ENCODE measurements around the gene DLST.

The DLST gene

DNA sequence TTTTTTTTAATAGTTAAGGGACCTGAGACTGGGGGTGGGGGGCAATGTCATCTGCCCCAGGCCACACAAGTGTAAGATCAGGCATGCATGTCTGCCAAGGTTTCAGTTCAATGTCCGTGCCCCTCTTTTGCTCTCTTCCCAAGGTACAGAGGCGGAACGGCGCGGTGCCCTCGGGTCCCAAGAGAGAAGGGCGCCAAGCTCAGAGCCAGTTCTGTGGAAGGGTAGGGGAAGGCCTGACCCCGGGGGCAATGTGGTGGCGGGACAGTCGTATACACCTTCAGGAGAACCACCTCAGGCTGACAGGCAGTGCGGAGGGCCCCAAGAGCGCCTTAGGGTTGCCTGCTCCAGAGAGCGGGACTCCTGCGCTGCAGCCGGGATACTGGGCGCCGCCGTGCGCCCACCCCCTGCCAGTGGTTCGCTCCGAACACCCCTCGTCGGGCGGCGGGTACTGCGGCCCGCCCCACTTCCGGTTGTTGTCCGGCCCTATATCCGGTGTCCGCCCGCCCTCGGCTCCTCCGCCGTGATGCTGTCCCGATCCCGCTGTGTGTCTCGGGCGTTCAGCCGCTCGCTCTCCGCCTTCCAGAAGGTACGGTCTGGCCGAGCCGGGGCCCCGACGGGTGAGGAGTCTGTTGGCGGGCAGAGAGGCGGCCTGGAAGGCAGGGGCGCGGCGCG is at the start of gene DLST:
Gene DLST, plus strand, starts transcription at position 486 of the 672 bp plus-strand sequence. Its CDS starts 38 bp downstream, at position 524.
- peak; percentile 89 for DNase-seq

GRCh38 chr14:74832849-74833248 is 48.9 kb upstream of the DLST start:
- no peak for DNase-seq

GRCh38 chr14:74834692-74835392 is 46.9 kb upstream of the DLST start:
- no peak for DNase-seq

GRCh38 chr14:74835645-74836250 is 46.0 kb upstream of the DLST start:
- DNase-seq, result no peak

GRCh38 chr14:74836251-74836960 is 45.3 kb upstream of the DLST start:
- no peak for DNase-seq

GRCh38 chr14:74838166-74838565 is 43.5 kb upstream of the DLST start:
- DNase-seq, result peak; percentile 54

DNA sequence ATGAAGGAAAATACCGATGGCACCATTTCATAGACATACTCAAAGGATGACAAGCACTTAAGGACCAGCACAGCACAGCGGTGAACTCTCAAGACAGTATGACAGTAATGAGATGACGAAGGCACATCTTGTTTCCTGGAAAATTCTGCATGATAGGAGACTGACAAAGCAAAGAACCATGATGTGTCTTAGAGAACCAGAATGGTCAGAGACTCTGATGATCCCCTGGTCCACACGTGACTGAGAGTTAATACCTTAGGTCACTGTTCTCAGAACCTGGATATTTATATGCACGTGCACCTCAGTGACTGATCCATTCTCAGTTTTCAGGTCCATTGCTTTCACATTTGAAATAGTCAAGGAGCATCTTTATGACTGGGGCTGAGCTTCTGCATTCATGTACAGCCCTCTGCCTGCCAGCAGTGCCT is 41.1 kb upstream of the DLST start:
- no peak for DNase-seq

DNA sequence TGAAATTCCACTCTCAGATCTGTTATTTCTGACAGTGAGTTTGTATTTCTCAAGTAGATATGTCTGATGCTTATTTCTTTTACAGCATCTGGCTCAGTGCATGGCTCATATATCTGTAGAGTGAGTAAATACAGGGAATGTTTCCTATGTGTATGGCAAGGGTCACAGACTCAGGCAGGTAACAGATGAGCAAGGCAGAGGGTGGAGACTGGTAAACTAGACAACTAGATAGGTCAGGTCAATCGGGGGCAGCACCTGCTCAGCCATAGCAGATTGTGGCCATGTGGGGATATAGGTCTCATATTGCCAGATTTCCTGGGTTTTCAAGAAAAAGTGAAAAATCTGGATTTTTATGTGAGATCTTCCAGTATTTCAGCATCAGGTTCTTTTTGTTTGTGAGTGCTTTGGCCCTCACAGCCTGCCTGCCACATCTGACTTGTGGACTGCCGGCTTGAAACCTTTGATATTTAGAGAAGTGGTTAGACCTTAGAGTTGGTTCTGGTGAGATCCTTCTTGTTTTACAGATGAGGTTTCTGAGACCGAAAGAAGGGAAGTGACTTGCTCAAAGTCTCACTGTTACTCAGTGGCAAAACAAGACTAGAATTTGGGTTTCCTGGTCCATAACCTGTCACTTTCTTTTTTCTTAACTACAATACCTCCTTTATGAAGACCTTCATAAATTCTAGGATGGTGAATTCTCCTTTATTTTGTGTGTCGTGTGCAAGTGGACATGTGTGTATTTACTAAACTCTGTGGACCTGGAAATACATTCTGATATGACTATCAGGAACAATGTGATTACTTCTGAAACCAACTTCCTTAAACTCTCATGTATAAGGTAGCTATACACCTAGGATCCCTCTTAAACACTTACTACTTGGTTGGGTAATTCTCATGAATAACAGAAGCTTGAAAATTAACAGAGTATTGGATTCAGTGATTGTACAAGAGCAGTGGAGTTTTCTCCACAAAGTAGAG is 40.2 kb upstream of the DLST start:
- DNase-seq, result peak; percentile 52

GRCh38 chr14:74843653-74844052 is 38.1 kb upstream of the DLST start:
- no peak for DNase-seq

DNA sequence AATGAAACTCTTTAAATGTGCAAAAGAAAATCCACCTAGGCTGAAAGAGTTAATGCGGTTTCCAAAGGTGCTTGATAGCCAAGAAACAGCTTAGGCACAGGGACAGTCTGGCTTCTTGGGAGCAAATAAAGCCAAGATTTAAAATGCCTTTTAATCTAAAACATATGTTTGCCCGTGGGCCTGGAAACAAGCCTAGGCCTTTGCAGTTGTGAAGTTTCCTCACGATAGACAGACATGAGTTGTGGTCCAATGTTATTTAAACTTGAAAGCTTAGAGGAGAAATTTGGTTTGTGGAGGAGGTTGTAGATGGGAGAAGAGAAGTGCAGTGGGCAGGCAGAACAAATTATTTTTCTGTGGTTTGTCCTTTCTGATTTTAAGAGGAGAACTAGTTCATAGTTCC is 35.5 kb upstream of the DLST start:
- no peak for DNase-seq

DNA sequence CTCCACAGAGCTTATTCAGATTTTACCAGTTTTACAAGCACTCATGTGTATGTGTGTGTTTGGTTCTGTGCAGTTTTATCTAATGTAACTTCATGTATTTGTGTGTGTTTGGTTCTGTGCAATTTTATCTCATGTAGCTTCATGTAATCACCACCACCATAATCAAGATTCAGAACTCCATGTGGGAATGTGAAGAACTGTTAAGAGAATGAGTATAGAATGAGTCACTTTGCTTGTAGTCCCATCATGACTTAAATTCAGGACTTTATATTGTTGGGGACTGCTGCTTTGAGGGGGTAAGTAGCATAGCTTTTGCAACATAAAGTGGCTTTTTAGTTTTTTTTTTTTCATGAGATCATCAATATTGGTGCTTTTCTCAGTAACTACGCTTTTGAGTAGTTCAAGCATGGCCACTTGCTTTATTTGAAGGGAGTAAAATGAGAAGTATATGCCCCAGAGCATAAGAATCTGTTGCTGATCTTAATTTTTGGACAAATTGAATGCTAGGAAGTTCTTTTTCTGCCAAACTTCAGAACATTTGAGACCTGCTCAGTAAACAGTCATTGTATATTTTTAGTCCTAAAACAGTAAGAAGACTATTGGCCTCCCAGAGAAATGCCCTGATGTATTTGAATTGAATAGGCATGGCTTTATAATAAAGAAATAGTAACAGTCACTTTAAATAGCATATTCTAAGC is 34.6 kb upstream of the DLST start:
- no peak for DNase-seq

DNA sequence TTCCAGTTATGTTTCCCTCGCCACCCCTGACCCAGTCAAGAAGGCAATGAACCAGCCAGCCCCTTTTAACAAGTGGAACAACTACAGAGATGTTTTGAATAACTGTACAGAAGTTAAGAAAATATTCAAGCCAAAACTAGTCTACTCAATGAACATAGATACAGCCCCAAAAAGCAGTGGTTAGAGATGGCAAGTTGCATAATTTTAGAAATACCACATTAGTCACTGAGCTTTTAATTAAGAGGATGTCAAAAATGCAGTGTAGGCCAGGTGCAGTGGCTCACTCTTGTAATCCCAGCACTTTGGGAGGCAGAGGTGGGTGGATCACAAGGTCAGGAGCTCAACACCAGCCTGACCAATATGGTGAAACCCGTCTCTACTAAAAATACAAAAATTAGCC is 32.9 kb upstream of the DLST start:
- DNase-seq, result no peak

DNA sequence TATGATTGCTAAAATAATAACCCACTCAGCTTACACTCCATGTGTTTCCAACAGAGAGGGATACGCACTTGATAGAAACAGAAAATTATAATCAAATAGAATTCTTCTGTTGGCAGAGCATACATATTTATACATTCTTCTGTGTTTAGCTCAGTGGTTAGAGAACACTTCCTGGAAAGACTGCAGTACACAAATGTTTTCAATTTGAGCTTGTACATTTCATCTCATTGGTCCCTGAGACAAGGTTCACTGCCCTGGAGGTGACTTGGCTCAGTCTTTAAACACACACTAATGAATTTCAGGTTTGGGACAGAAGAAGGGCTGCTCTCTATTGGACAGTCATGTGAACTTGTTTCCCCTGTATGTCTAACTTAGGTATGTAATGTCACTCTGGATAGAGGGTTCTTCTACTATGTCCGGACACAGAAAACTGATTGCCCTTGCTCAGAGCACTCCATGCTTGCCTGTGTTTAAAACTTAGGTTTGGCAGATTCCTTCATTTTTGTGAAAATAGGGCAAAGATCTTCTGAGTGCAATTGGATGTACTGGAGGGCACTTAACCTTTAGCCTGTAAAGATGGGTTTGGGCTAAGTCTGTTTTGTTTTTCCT is 28.7 kb upstream of the DLST start:
- DNase-seq, result no peak

DNA sequence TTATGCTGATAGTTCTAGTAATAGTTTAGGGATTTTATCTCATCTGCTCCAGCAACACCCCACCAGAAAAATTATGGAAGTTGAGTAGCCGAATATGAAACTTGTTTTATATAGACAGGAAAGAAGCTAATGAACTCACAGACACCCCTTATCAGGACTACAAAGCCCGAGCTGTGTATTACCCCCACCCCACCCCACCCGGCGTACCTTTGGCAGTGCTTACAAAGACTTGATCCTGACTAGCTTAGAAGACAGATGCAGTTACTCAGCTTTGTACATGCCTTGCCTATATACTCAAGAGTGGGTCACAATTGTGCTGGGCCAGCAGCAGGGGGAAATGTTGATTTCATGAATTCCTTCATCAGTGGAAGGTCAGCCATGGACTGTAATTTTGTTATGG is 28.1 kb upstream of the DLST start:
- no peak for DNase-seq

DNA sequence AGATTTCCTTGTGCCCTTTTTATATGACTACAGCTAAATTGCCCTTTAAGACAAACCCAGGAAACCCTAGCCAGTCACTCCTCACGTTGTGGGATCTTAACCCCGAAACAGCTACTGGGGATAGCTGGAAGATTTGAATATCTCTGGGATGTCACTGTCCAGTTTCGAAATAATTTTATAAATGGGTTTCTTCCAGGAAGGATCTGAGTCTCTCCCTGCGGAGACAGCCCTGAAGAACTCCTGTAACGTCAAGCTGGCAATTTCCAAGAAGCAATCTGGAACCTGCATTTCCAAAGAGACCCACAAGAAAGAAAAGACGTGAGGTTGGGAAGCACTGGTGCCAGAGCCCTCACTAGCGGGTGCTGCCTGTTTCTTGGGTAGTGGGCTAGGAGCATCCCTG is 26.7 kb upstream of the DLST start:
- DNase-seq, result no peak

DNA sequence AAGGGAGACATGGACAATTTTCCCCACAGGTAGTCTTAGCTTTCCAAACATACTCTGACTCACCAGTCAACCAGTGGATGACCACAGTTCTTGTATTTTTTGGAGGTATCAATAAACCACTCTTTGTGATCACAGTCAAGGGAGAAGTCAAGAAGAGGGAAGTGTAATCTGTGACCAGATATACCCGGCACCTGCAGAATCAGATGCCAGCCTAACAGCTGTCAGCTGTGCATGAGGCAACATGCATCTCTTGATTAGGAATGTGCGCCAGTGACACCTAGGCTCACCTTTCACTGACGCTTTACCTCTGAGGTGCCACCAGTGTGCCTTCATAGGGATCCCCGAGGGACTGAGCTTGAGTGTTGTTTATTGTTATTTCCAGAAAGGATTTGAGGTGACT is 25.8 kb upstream of the DLST start:
- DNase-seq, result no peak

- DNase-seq, result no peak
Observed at GRCh38 chr14:74856366-74856765, 25.4 kb upstream of the DLST start.

GRCh38 chr14:74858022-74858421 is 23.7 kb upstream of the DLST start:
- DNase-seq, result no peak

GRCh38 chr14:74859757-74860552 is 21.8 kb upstream of the DLST start:
- no peak for DNase-seq
